Subcutaneous adipose tissue (tissue), 4 donors: Measurements from ENCODE around the gene RSPH1. TPM values are rescaled to one million over a fixed set of nuclear protein-coding genes. Genes with fewer than 3 reads are reported as not detected.

Experiments used
- CTCF ChIP-seq: fragments of 450-650 bp; IDR thresholded peaks from one replicate; pipeline ENCODE4 v1.5.1; 2016; ENCODE audit warnings: low read depth, mild to moderate bottlenecking, control low read depth, antibody characterized with exemption, moderate library complexity
- total RNA-seq, 4 donors: library from RNA; depleted of rRNA; stranded (reverse); fragments of >200 nt; gene quantifications; one replicate each; pipeline ENCODE4 v1.1.0, GENCODE V29; 2016

RSPH1 gene
- total RNA-seq, 4 donors from 2014 or later, result 0.34 to 0.38 TPM; not detected in 2

- no peak for TF ChIP-seq CTCF
These were observed 26.8 kb downstream of the RSPH1 start for GRCh38 chr21:42469272-42469671.

- no peak for TF ChIP-seq CTCF
These were observed 27.4 kb downstream of the RSPH1 start for GRCh38 chr21:42468491-42469131.

- TF ChIP-seq CTCF, result no peak
These were observed 28.7 kb downstream of the RSPH1 start for GRCh38 chr21:42467140-42467983.

GRCh38 chr21:42466700-42467099, 29.3 kb downstream of the RSPH1 start:
- no peak for TF ChIP-seq CTCF

- no peak for TF ChIP-seq CTCF
These were observed 30.3 kb downstream of the RSPH1 start for GRCh38 chr21:42465803-42466127.

GRCh38 chr21:42465008-42465802, 30.8 kb downstream of the RSPH1 start:
- TF ChIP-seq CTCF, result no peak
